Bronchial epithelial cell (primary cell): Measurements from ENCODE around the gene UAP1L1. TPM values are rescaled to one million over a fixed set of nuclear protein-coding genes. Genes with fewer than 3 reads are reported as not detected.
A peak's percentile ranks its signal among the peaks of the same experiment; 100 is the strongest.

Experiments
- DNase-seq: peaks from one replicate; pipeline ENCODE4 v3.0.0-alpha.2; 2010; ENCODE audit warnings: low read depth
- FAIRE-seq: peaks from 2 replicates; lab custom pipeline; 2011; peaks lifted over from hg19 to GRCh38; lab: Jason Lieb, UNC
- H3K27me3 ChIP-seq: 2 replicates; pipeline ENCODE4 v1.5.1; 2011; ENCODE audit warnings: low read length; ENCODE audit not compliant: control insufficient read depth, insufficient read depth
- H3K36me3 ChIP-seq: 2 replicates; pipeline ENCODE4 v1.5.1; 2011; ENCODE audit warnings: low read length; ENCODE audit not compliant: control insufficient read depth, insufficient read depth
- H3K4me3 ChIP-seq: 2 replicates; pipeline ENCODE4 v1.5.1; 2011; ENCODE audit warnings: mild to moderate bottlenecking, low read depth, low read length, control low read depth
- CTCF ChIP-seq: IDR thresholded peaks from 2 replicates; pipeline ENCODE4 v1.5.1; 2011; ENCODE audit warnings: mild to moderate bottlenecking, moderate library complexity, low read length, control low read depth, inconsistent platforms; ENCODE audit not compliant: insufficient read depth, severe bottlenecking
- total RNA-seq: library from RNA; depleted of rRNA; stranded (reverse); fragments of >200 nt; gene quantifications from 2 replicates; pipeline ENCODE4 v1.2.1, GENCODE V29; 2014

UAP1L1 gene
- total RNA-seq, 1 donor from 2014 or later: 3.2 TPM

GRCh38 chr9:137065336-137065967 lies 11.9 kb upstream of the UAP1L1 start:
- Histone ChIP-seq H3K4me3 (no peak overlapping the region), H3K36me3 (no peaks in the 10 kb centered on the region), H3K27me3 (no peaks in the 10 kb centered on the region)
- DNase-seq: no peak
- FAIRE-seq: no peak
- TF ChIP-seq CTCF: no peak

DNA sequence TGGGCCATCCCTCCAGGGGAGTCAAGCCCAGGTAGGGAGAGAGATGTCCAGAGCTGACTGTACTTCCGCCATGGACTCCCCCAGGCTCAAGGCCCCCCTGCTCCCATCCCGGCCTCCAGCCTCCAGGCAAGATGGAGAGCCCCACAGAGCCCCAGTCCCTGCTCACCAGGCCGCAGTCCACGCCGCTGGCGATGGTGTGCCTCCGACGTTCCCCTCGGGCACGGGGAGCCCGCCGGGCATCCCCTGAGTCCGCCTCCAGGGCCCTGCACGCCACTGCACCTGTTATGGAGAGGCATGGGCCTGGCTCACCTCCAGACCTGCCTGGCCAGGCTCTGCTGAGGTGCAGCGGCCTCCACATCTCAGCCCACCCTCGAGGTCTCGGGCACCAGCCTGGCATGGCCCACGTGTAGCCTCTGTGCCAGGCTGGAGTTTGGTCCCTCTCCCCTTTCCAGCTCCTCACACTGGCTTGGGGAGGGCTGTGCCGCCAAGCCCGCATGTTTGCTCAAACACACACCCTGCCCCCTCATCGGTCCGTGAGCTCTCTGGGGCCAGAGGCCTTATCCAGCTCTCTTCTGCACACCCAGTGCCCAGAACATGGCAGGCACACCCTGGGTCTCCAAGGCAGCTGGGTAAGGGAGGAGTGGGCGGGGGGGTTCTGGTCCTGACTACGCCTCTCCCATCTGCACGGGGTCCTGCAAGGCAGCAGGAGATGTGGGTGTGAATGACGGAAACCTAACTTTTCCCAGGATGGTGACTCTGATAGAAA lies 11.0 kb upstream of the UAP1L1 start:
- FAIRE-seq: no peak
- DNase-seq: no peak
- no peak for TF ChIP-seq CTCF
- H3K36me3 ChIP-seq: no peaks in the 10 kb centered on the region
- H3K4me3 ChIP-seq: no peak overlapping the region
- H3K27me3 ChIP-seq: no peaks in the 10 kb centered on the region

GRCh38 chr9:137067860-137068538 lies 9.3 kb upstream of the UAP1L1 start:
- no peaks in the 10 kb centered on the region for H3K36me3 ChIP-seq
- DNase-seq: peak; percentile 72
- TF ChIP-seq CTCF: peak; percentile 89
- no peak overlapping the region for H3K4me3 ChIP-seq
- no peaks in the 10 kb centered on the region for H3K27me3 ChIP-seq
- no peak for FAIRE-seq

DNA sequence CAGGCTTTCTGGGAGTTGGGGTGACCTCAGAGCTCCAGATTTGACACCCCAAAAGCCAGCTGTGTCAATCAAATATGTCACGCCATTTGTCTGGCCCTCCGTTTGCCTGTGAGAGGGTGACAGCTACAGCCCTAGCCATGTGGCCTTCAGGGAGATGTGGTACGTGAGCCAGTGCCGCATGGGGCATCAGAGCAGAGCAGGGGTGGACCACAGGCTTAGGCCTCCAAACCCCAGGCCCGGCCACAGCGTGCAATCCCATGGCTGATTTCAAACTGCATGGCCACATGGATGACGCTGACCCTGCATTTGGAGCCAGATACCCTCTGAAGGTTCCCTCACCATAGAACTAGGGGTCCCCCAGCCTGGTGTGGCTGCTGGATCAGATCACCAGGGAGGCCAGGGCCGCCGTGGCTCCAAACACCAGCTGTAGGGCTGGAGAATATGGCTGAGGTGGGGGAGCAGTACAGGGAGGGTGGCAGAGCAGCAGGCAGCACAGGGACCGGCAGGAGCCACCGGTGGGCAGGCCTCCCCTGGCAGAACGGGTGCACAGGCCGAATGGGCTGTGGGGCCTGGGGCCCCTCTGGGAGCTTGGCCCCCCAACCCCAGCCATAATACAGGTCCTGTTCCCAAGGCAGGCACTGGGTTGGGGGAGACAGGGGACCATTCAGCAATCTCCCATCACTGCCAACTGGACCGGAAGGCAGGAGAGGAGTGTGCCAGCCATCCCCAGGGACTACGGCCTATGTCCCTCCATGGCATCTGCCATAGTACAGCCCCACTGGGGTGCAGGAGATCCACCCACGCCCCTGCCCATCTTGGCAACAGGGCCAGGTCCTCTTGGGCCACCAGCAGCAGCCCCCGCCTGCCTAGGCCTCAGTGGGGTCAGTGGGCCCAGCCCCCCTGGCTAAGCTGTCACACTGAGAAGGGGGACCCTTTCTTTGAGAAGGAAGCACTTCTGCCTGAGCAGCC lies 8.5 kb upstream of the UAP1L1 start:
- H3K27me3 ChIP-seq: no peaks in the 10 kb centered on the region
- no peak for FAIRE-seq
- no peaks in the 10 kb centered on the region for H3K36me3 ChIP-seq
- no peak for TF ChIP-seq CTCF
- no peak for DNase-seq
- peak overlapping the region; percentile 36 for H3K4me3 ChIP-seq

GRCh38 chr9:137069508-137070091 lies 7.7 kb upstream of the UAP1L1 start:
- H3K36me3 ChIP-seq: no peaks in the 10 kb centered on the region
- FAIRE-seq: no peak
- no peak for TF ChIP-seq CTCF

More at GRCh38 chr9:137069508-137070091, 7.7 kb upstream of the UAP1L1 start:
- DNase-seq: no peak
- Histone ChIP-seq H3K4me3 (peak overlapping the region; percentile 36), H3K27me3 (no peaks in the 10 kb centered on the region)
